Measurements from ENCODE around the gene EMILIN2.
"Not testable (repeated sequence)": the region's sequence is repeated elsewhere in the genome, so short reads cannot be mapped to it uniquely, and the experiment has no call there.

The EMILIN2 gene

DNA sequence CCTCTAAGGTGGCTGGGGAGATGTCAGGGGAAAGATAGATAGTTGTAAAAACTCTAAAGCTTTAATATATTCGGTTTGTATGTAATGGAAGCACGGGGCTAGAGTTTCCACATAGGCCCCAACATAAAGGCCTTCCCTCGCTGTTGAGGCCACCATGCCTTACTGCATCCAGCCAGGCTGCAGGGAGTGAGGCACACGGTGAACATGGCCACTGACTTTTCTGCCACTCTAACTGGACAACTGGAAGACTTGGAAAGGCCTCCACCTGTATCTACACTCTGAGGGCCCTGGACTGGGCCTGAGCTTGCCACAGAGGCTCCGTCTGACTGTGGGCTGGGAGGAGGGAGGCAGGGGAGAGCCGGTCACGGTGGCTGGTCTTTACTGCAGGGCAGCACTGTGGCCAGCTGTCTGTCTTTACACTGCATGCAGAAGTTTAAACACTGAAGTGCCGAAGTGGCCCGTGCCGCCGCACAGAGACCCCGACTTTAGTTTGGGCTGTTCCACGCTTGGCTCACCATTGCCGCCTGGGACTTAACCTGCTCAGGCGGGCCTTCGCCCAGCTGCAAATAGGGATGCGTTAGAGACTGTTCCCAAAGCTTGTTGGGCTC is 66.7 kb downstream of the EMILIN2 start:
- no peak for DNase-seq (ENCODE audit: low read depth in 4 of 4, low spot score in 1 of 4)

DNA sequence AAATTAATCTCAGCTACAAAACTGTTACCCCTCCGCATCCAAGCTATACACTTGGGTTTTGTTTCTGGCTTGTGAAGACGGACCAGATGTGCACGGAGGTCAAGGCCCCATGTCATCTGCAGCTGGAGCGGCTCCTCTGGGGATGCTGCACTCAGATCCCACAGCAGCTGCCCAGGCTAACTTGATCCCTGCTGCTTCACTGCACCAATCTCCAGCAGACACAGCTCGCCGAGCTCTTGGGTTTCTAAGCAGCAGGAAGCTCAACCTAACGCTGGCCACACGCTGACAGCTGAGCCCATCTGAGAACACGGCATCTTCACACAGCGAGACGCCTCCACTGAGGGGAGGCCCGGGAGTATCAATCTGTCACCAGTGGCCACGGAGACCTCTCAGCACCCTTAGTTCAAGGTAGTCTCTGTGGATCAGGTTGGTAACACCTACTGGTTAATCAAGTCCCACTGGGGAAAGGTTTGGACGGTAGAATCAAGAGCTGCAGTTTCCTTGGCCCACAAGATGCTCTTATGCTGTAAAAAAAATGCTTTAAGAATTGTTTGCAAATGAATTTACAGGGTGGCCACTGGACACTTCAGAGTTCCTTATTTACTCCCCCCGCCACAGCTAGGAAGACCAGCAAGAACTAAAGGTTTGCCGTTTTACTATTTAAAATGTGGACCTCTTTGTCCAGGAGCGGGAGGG is 67.5 kb downstream of the EMILIN2 start:
- DNase-seq (ENCODE audit: low read depth in 4 of 4, low spot score in 1 of 4): no peak

- DNase-seq (ENCODE audit: low read depth in 4 of 4, low spot score in 1 of 4): no peak
Measured at GRCh38 chr18:2914881-2915240, 68.1 kb downstream of the EMILIN2 start.

- DNase-seq (ENCODE audit: low read depth in 4 of 4, low spot score in 1 of 4): not testable (repeated sequence)
Measured at GRCh38 chr18:2915486-2915885, 68.7 kb downstream of the EMILIN2 start.

DNA sequence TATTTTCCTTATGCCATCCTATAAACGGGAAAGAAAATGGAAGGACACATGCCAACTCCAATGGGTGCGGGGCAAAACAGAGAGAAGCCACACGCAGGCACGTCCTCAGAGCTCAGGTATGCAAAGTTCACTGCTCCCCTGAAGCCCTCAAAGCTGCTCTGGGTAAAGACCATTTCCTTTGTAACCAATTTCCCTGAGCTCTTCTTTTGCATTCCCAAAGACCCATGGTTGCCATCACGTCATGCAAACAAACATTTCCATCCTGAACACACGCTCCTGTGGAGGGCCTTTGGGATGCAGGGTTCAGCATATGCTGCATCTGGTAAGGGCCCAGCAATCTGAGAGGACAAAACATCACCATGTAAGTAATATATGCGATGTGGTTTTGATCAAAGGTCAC is 69.4 kb downstream of the EMILIN2 start:
- no peak for DNase-seq (ENCODE audit: low read depth in 4 of 4, low spot score in 1 of 4)

GRCh38 chr18:2917259-2918047 is 70.6 kb downstream of the EMILIN2 start:
- DNase-seq (ENCODE audit: low read depth in 4 of 4, low spot score in 1 of 4): no peak

- DNase-seq (ENCODE audit: low read depth in 4 of 4, low spot score in 1 of 4): no peak
Measured at GRCh38 chr18:2918761-2919550, 72.2 kb downstream of the EMILIN2 start.

DNA sequence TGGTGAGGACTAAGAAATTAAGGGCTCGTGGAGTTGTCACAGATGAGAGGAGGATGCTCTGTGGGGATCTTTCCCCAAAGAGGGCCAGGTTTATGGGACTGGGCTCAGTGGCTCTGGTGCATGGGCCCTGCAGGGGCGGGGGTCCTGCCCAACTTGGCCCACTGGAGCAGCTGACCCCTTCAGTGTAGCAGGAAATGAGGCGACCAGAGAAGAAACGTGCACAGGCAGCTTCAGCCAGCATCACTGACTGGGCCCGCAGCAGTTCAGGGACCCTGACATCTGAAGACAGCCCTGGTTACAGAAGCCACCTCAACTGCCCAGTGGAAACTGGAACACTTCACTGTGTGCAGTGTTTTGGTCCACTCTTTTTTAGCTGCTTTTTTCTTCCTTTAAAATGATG is 72.8 kb downstream of the EMILIN2 start:
- DNase-seq (ENCODE audit: low read depth in 4 of 4, low spot score in 1 of 4): no peak

GRCh38 chr18:2920027-2920426 is 73.2 kb downstream of the EMILIN2 start:
- no peak for DNase-seq (ENCODE audit: low read depth in 4 of 4, low spot score in 1 of 4)

DNA sequence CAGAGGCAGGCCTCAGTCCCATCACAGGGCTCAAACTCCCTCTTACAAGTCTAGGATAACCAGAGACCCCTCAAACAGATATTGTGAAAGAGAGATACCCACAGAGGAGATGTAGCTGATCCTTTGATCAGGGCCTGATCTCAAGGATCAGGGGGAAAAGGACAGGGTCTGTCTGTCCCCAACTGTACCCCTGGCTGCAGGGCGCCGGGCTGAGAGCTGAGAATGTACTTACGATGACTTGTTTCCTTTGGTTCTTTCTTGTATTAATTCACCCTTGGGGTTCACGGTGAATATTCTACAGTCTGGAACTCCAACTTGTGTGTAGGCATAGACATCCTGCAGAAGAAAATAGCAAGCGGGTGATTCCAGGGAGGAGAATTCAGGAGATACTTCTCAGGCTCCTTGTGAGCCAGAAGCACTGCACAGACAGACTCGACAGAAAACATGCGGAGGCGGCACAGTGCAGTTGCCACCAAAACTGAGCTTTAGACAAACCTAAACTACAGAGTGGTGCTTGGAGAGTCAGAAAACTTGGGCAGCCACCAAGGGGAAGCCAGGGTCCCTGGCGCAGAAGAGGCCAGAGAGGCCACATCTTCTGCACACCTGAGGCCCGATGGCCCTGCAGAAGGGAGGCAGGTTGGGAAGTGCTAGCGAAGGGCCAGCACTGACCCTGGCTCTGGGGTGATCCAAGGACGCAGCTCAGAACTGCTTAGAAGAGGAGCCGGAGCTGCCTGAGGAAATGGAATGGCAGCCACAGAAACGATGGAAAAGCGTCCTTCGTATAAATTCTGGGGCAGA is 73.9 kb downstream of the EMILIN2 start:
- DNase-seq (ENCODE audit: low read depth in 4 of 4, low spot score in 1 of 4): no peak

GRCh38 chr18:2921778-2922177 is 75.0 kb downstream of the EMILIN2 start:
- no peak for DNase-seq (ENCODE audit: low read depth in 4 of 4, low spot score in 1 of 4)

DNA sequence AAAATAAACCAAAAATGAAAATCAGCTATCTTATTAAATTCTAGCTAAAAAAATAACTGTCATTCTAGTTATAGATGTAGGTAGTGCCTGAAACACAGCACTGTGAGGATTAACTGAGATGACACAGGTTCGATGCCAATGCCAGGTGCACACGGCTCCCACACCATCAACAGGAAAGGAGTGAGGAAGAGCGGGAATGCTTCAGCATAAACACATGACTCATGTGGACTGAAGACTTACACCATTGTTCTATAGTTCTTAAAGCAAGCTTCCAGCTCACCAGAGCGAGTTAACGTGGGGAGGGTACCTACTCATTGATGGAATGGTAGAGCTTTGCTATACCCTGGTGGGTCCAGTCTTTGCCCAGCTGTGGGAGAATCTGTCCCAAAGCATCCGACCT is 76.7 kb downstream of the EMILIN2 start:
- DNase-seq (ENCODE audit: low read depth in 4 of 4, low spot score in 1 of 4): no peak

DNA sequence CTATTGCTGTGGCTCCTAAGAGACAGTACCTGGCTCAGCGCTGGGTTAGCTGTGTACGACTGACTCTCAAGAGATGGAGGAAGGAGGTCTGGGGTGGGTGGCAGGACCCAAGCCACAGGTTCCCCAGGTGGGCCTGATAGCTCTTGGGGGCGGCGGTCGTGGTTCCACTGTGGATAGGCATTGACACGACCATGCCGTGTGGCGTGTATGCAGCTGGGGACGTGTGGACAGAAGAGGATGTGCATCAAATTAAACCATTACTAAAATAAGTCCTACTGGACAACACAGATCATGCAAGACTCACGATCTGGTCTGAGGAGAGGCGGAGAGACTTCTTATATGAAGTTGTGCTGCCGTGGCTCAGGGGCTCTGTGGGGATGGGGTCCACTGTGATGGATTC is 78.1 kb downstream of the EMILIN2 start:
- DNase-seq (ENCODE audit: low read depth in 4 of 4, low spot score in 1 of 4): no peak

- DNase-seq (ENCODE audit: low read depth in 4 of 4, low spot score in 1 of 4): no peak
Measured at GRCh38 chr18:2926528-2926927, 79.7 kb downstream of the EMILIN2 start.

DNA sequence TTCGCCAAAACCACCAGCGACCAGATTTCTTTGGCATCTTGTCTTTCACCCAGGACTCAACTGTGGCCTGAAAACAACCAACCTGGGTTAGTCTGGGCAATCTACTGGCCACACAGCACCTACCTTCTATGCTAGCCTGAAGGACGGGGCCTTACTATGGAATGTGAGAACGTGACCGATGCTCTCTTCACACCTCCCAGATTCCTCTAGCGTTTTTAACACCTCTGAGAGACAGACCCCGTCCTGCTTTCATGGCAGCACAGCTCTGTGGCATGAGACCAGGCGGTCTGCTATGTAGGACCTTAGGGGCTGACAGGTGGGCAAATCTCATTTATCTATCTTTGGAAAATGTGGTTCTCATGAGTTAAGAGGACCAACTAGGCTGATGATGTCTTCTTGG is 80.9 kb downstream of the EMILIN2 start:
- DNase-seq (ENCODE audit: low read depth in 4 of 4, low spot score in 1 of 4): no peak

GRCh38 chr18:2932247-2933181 is 85.7 kb downstream of the EMILIN2 start:
- DNase-seq (ENCODE audit: low read depth in 4 of 4, low spot score in 1 of 4): peak in 3 of 4 experiments; percentile 18 to 32 (median 22)

GRCh38 chr18:2933995-2934394 is 87.2 kb downstream of the EMILIN2 start:
- no peak for DNase-seq (ENCODE audit: low read depth in 4 of 4, low spot score in 1 of 4)

DNA sequence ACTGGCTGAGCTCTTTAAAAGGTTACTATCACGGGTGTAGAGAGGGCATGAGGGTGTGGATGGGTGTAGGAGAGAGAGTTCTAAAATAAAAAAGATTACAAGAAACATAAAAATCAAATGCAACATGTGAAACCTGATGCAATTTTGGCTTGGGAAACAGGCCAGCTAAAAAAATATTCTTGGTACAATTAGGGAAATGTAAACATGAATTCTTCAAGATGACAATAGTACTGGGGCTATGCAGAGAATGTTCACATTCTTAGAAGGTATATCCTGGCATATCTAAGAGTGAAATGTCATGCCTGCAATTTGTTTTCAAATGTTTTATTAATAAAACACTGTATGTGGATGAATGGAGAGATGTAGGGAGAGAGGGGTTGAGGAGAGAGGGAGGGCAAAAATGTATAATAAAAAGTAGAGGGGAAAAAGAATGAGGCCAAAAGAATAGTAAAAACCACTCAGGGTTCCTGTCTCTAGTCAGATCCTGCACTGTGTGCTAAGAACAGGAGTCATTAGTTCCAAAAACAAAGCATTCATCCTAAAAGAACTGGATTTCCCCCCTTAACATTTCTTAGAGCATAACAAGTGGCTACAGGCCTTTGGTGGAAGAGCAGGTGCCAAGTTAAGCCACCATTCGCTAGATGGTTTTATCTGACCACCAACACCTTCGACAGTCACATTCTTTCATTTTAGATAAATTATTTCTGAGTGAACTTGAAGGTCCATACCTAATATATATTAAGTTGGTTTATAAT is 88.8 kb downstream of the EMILIN2 start:
- no peak for DNase-seq (ENCODE audit: low read depth in 4 of 4, low spot score in 1 of 4)

DNA sequence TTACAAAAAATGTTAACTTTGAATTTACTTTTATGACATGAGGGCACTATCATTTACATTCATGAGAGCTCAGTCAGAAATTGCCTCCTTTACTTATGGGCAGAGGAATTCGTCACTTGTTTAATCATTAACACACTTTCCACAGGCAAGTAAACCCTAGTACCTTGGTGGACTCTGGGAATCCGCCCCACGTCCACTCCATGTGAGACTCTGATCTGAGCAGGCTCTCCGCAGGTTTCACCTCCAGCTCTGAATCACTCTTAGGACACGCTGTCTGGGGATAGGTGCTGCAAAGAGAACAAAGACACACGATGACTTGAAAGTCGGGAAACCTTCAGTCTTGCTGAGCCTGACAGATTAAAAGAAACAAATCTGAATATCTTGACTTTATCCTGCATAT is 92.5 kb downstream of the EMILIN2 start:
- no peak for DNase-seq (ENCODE audit: low read depth in 4 of 4, low spot score in 1 of 4)
